Vagina (tissue), 2 donors: ENCODE results near the gene MRPL12.

Experiments used
- CTCF ChIP-seq, 3 experiments: fragments of 450-650 bp in 2 of 3; fragments of 200-600 bp in 1 of 3; sonication (generic) in 1 of 3; IDR thresholded peaks; one replicate each; pipeline ENCODE4 v1.5.1; 2017 to 2019; ENCODE audit warnings: antibody characterized with exemption in 3 of 3, mild to moderate bottlenecking in 2 of 3, moderate library complexity in 2 of 3
- POLR2A ChIP-seq, 2 donors: fragments of 450-650 bp; IDR thresholded peaks; one replicate each; pipeline ENCODE4 v1.6.1; 2017; ENCODE audit warnings: antibody characterized with exemption in 2 of 2, mild to moderate bottlenecking in 2 of 2, moderate library complexity in 2 of 2

DNA sequence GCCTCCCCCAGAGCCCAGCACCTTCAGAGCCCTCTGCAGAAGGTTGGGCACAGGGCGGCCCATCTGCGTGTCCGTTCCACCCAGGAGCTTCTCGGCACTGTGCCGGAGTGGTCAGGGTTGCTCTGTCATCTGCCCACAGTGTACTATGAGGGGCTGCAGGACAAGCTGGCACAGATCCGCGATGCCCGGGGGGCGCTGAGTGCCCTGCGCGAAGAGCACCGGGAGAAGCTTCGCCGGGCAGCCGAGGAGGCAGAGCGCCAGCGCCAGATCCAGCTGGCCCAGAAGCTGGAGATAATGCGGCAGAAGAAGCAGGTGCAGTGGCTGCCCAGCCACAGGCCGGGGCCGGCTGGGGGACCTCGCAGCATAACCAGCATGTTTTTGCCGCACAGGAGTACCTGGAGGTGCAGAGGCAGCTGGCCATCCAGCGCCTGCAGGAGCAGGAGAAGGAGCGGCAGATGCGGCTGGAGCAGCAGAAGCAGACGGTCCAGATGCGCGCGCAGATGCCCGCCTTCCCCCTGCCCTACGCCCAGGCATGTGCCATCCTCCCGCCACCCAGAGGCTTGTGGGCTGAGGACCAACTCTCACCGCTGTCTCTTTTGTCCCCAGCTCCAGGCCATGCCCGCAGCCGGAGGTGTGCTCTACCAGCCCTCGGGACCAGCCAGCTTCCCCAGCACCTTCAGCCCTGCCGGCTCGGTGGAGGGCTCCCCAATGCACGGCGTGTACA, 6.8 kb upstream of the MRPL12 start:
- TF ChIP-seq POLR2A (IDR thresholded peaks at IDR 0.05) (no peak), CTCF (IDR thresholded peaks at IDR 0.05) (no peak)
